Measurements from ENCODE around the gene TPRG1L.

The TPRG1L gene

DNA sequence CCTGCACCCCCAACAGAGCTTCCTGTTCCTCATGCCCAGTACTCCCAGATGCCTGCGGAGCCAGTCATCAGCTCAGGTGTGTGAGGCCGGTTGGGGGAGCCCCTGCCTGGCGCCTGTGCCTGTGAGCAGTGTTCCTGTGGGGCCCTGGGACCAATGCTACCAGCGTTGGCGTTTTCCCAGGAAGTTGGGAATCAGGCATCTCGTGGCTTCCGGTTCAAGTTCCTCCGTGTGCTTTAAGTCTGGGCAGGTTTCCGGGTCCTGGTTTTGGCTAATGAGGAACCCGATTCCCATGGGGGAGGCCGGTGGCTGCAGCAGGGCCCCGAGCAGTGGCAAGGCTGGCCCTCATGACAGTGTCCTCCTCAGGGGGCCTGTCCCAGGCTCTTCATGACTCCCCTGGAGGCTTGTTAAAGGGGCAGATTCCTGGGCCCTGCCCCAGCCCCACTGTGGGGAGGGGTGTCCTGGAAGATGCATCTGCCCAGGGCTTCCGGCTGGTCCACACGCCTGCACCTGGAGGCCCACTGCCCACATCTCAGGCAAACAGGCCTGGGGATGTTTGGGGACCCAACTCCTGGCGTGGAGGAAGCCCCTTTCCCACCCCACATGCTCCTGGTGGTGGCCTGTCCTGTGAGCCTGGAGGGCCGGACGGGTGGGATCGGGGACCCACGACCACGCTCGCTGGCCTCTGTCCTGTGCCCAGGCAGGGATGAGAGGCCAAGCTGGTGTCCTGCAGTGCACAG is 53.7 kb downstream of the TPRG1L start:
- DNase-seq (ENCODE audit: low spot score in 2 of 2) (no peak), ATAC-seq (no peak)
- Mint-ChIP-seq H3K4me3 (no peak overlapping the region), H3K4me1 (peaks cover 41% of the 10 kb centered on the region), H3K9me3 (peaks cover 4% of the 10 kb centered on the region), H3K36me3 (no peaks in the 10 kb centered on the region), H3K27ac (no peak overlapping the region)

DNA sequence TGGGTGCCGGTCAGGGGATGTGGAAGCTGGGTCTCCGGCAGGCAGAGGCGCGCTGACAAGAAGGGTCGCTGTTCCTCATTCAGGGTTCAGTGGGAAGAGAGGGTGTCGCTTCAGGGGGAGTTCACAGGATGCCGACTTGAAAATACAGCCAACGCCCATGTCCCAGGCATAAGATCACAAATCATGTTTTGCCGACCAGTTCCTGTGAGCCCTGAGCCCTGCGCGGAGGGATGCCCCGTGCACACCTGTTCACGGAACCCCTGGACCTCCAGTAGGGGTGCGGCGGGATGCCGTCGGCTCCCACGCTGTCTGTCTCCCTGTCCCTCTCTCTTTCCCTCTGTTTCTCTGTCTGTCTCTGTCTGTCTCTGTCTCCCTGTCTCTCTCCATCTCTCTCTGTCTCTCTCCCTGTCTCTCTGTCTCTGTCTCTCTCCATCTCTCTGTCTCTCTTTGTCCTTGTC is 54.3 kb downstream of the TPRG1L start:
- Mint-ChIP-seq H3K4me3 (no peak overlapping the region), H3K36me3 (no peaks in the 10 kb centered on the region), H3K4me1 (peaks cover 37% of the 10 kb centered on the region), H3K27ac (no peak overlapping the region), H3K9me3 (peaks cover 4% of the 10 kb centered on the region)
- DNase-seq (ENCODE audit: low spot score in 2 of 2) (no peak), ATAC-seq (no peak)

Measured in stimulated activated effector memory CD8-positive, alpha-beta T cell treated with anti-CD3 and anti-CD28 coated beads, Interleukin-12 subunit alpha, Interleukin-12 subunit beta, amount 100 ng/mL, for 72 hours (primary cell).